Measurements from ENCODE around the gene ARHGAP35.

The ARHGAP35 gene

DNA sequence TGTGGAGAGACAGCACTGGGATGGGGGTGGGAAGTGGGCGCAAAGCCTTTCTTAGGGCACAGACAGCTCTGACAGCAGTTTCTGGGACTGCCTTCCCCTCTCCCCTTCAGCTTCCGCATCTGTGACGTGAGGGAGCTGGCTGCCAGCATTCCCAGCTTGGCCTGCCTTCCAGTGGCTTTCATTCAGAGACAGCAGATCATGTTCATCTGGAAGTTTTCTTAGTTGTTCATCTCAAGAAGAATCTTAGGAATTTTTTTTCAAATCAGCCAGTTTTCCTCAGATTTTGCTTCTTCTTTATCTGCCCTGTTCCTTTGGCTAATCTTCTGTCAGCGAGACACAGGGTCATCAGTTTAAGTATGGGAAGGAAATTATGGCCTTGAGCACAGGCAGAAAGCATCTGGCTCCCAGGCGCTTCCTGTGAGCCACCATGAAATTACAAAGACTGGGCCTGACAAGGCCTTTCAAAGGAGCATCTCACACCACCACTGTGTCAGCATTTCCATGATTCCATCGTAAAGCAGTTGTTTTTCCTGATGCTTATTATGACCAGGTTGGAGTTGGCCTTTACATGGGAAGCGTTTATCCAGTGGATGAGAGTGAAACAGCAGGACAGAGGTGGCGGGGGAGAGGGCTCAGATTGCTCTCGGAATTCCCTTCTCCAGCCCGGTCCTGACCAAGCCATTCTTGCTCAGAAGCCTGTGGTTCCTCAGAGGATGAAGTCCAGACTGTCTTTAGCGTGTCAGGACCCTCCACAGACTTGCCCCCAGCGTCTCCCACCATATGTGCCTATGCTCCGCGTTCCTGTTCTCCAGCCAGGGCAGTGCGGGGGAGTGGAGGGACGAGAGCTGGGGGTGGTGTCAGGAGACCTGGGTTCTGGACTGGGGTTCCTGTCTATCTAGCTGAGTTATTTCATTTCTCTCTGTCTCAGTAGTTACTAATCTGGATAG, 43.6 kb downstream of the ARHGAP35 start:
- no peak for DNase-seq (ENCODE audit: low read depth)

DNA sequence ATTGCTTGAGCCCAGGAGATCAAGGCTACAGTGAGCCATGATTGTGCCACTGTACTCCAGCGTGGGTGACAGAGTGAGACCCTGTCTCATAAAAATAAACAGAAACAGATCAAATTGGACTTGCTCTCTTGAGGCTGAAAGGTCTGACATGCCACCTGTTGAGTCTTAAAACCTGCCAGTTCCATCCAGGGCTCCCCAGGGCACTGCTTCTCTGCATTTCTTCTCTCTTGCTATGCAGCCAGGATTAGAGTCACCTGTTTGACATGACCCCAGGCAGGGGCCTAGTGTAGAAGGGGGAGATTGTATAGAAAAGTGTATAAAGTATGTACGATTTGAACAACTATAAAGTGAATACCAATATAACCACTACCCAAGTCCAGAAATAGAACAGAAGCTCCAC, 45.4 kb downstream of the ARHGAP35 start:
- no peak for DNase-seq (ENCODE audit: low read depth)

- no peak for DNase-seq (ENCODE audit: low read depth)
Measured at GRCh38 chr19:46907880-46908279, 47.1 kb downstream of the ARHGAP35 start.

GRCh38 chr19:46909356-46909755, 48.6 kb downstream of the ARHGAP35 start:
- no peak for DNase-seq (ENCODE audit: low read depth)
